ENCODE data around the gene MNX1. TPM values are rescaled to one million over a fixed set of nuclear protein-coding genes. Genes with fewer than 3 reads are reported as not detected.

MNX1 gene
- total RNA-seq, 1 donor from 2014 or later = not detected

GRCh38 chr7:157006205-157006747 is 4.2 kb downstream of the MNX1 start:
- ATAC-seq (no peak), DNase-seq (ENCODE audit: missing footprints) (no peak)

GRCh38 chr7:157005456-157006204 is 4.8 kb downstream of the MNX1 start:
- peak; percentile 61 for DNase-seq (ENCODE audit: missing footprints)
- ATAC-seq = no peak
- intact Hi-C loops (cut with DNase I) = no loop called here

More at GRCh38 chr7:157006205-157006747, 4.2 kb downstream of the MNX1 start:
- intact Hi-C loops (cut with DNase I) = no loop called here

GRCh38 chr7:157004521-157005455 is 5.7 kb downstream of the MNX1 start:
- peak; percentile 50 for DNase-seq (ENCODE audit: missing footprints)
- intact Hi-C loops (cut with DNase I) = no loop called here

GRCh38 chr7:157003756-157004520 is 6.5 kb downstream of the MNX1 start:
- no peak for DNase-seq (ENCODE audit: missing footprints)
- intact Hi-C loops (cut with DNase I) = no loop called here
- no peak for ATAC-seq

More at GRCh38 chr7:157004521-157005455, 5.7 kb downstream of the MNX1 start:
- no peak for ATAC-seq

- intact Hi-C loops (cut with DNase I) = no loop called here
- no peak for ATAC-seq
- DNase-seq (ENCODE audit: missing footprints) = no peak
These were observed 7.1 kb downstream of the MNX1 start for GRCh38 chr7:157003445-157003755.

GRCh38 chr7:157002819-157003421 is 7.5 kb downstream of the MNX1 start:
- peak; percentile 37 for DNase-seq (ENCODE audit: missing footprints)
- ATAC-seq = no peak
- intact Hi-C loops (cut with DNase I) = no loop called here

GRCh38 chr7:157001920-157002818 is 8.3 kb downstream of the MNX1 start:
- DNase-seq (ENCODE audit: missing footprints) (no peak), ATAC-seq (no peak)
- intact Hi-C loops (cut with DNase I) = no loop called here

- intact Hi-C loops (cut with DNase I) = no loop called here
- ATAC-seq = no peak
These were observed 9.5 kb downstream of the MNX1 start for GRCh38 chr7:157000741-157001653.

GRCh38 chr7:156999958-157000726 is 10.3 kb downstream of the MNX1 start:
- intact Hi-C loops (cut with DNase I) = no loop called here
- DNase-seq (ENCODE audit: missing footprints) (peak; percentile 52), ATAC-seq (no peak)

More at GRCh38 chr7:157000741-157001653, 9.5 kb downstream of the MNX1 start:
- no peak for DNase-seq (ENCODE audit: missing footprints)

- intact Hi-C loops (cut with DNase I) = no loop called here
- peak; percentile 50 for DNase-seq (ENCODE audit: missing footprints)
- no peak for ATAC-seq
These were observed 11.2 kb downstream of the MNX1 start for GRCh38 chr7:156998988-156999957.

GRCh38 chr7:156994417-156994816 is 16.0 kb downstream of the MNX1 start:
- intact Hi-C loops (cut with DNase I) = no loop called here

GRCh38 chr7:156993925-156994235 is 16.6 kb downstream of the MNX1 start:
- intact Hi-C loops (cut with DNase I) = no loop called here
- DNase-seq (ENCODE audit: missing footprints) (peak; percentile 55), ATAC-seq (no peak)

More at GRCh38 chr7:156994417-156994816, 16.0 kb downstream of the MNX1 start:
- no peak for DNase-seq (ENCODE audit: missing footprints)
- ATAC-seq = no peak

GRCh38 chr7:156993021-156993924 is 17.2 kb downstream of the MNX1 start:
- DNase-seq (ENCODE audit: missing footprints) (peak; percentile 59), ATAC-seq (peak; percentile 37)
- intact Hi-C loops (cut with DNase I) = no loop called here
